UCSD-AML1 (cell line): Measurements from ENCODE around the gene ESAM.

Source experiments
- DNase-seq: peaks from one replicate; lab custom pipeline; 2025; ENCODE audit not compliant: unreplicated experiment; lab: John Stamatoyannopoulos, UW

The ESAM gene

DNA sequence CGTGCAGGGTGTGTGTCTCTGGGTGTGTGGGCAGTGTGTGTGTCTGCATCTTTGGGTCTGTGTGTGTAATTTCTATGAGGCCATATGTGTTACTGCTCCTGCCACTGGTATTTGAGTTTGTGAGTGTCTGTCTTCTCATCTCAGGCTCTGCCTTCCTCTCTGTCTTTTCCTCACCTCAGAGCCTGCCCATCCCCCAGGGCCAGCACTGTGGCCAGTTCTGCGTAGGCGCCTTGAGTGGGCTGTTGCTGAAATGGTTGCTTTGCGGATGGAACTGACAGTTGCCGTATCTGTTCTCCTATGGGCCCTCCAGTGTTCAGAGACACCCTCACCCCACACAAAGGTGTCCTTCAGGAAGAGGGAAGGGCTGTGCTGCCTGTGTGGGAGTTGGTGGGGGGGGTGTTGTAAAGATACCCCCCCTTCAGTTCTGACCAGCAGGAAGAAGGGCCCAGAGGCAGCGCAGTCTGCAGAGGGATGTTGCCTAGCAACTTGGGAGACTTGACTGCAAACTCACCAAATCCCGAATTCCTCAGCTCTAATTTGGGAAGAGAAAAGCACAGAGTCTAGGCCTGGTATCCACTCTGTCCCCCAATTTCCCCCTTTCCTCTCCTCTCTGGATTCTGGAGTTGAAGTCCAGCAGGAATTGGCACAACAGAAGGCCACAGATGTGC is 24.3 kb downstream of the ESAM start:
- no peak for DNase-seq

DNA sequence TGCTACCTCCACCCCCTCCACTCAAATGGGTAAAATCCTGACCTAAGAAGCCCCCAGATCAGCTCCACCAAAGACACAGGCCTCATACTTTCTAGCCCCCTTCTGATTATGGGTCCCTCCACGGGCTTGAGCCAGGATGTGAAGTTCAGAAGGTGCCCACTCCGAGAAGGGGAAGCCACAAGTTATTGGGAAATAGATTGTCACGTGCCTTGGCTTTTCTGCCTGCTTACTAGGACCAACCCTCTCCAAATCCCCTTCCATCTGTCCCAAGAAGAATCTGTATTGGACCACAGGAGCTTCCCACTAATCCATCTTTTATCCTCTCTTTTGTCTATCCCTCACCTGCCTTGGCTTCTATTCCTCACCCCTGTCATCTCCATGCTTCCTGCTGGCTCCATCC is 25.4 kb downstream of the ESAM start:
- DNase-seq = no peak

DNA sequence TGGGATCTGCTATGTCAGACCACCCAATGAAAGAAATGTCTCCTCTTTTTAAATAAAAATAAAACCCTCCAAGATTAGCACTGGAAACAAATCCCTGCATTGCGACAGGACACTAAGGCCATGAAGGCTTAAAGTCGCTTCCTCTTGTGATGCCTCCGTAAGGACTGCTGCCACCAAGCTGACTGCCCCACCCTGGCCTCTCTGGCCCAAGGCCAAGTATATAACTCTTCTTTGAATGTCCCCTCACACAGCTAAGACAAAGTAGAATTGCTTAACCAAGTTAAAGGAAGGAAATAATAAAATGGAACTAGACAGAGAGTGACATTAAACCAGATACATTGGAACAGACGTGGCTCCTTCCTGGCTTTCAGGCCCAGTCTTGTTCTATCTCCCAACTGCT is 29.9 kb downstream of the ESAM start:
- no peak for DNase-seq

DNA sequence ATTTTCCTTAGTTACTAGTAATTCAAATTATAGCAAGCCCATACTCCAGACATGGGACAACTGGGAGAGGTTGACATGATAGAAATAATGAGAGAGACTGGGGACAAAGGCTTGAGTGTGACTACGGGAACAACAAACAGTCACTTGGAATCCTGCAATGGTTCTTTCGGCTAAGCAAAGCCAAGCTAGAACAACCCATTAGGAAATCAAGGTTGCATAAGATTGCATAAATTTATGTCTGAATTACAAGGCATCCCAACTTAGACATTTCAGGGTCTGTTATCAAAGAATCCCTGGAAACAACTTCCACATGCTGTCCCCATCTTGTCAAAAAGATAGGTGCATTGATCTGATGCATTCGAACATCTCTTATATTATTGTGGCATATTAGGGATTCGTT is 32.5 kb downstream of the ESAM start:
- DNase-seq = no peak

DNA sequence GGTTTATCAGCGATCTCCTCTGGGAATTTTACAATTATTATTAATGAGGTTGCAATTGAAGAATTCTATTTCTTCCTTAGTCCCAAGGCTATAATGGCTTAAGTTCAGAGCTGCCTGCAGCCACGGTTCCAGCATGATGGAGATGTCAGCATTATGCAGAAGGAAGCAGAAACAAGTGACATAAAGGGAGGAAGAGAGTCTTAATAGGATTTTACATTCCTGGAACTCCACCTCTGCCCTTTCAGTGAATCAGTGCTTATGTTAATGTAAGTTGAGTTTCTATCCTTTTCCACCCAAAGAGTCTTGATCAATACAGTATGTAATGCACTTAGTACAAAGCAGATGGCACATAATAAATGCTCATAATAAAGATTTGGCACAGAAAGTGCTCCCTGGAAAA is 34.0 kb downstream of the ESAM start:
- DNase-seq = no peak

DNA sequence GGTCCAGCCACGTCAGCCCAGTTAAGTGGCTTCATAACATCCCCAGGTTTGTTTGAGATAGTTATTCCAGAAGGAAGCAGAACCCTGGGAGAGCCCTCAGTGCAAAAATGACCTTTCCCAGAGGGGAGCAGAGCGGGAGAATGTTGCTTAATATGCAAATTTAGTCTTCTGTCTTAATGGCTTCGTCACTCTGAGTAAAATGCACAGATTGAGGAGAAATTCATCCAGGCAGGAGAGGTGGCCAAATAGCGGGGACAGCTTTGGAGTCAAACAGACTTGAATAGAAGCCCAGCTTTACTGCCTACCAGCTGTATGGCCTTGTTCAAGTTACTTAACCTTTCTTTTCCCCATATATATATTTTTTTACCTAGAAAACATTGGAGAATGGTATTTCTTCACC is 34.6 kb downstream of the ESAM start:
- no peak for DNase-seq

DNA sequence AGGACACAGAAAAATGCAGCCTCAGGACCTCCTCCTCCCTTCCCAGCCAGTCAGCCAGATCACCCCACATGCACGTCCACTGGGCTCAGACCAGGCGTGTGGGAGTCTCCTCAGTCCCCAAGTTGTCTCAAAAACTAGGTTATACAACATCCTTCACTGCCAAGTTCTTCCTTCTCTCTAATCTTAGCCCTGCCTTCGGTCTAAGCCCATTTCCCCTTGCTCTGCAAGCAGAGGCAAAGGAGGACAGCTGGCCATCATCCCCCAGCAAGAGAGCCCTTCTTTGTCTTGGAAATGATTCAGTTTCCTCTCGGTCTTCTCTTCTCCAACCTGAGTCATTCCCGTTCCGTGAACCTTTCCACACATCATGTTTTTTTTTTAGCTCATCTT is 36.4 kb downstream of the ESAM start:
- DNase-seq = no peak

DNA sequence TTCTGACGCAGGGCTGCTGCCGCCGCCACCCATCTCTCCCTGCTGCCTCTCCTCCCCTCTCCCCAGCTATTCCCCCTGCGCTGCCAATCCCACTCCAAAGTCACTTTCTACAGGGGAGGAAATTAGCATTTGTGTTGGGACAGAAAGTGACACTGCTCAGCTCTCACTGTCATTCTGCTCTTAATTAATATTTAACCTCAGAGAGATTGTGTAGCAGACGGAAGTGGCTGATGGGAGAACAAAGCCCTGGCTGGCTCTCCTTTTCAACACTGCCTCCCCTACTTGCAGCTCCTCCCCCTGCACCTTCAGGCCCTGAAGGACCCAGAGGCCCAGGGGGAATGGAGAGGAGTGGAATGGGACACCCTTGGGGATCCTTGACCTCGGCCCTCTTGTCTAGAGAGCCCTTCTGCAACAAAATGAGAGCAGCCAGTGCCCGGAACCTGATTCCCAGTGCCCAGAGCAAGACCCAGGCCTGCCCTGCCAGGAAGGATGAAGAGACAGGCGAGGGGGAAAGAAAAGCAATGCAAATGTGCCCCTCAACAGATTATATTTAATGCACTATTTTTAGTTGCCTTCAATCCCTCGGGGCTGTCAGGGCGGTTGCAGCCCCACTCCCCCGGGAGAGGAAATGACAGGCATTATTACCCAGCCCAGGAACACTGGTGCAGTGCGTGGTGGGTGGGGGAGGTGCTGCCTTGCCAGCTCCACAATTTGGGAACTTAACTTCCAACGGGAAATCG is 36.9 kb downstream of the ESAM start:
- DNase-seq = peak; percentile 80

DNA sequence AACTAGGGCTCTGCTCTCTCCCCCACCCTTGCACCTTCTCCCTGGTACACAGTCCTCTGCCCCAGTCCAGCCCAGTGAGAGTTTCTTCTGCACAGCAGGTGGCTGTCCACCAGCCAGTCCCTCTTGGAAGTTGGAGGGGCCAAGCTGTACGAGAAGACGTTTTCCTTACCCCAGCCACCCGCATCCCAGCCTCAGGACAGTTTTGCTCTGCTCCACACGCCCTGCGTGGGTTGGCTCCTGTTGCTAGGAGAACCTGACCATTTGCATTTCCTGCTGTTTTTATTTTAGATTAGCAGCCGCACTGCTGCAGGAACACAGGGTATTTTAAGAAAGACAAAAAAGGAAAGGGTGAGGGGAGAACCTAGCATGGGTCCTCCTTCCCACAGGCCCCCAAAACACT is 39.9 kb downstream of the ESAM start:
- peak; percentile 46 for DNase-seq

DNA sequence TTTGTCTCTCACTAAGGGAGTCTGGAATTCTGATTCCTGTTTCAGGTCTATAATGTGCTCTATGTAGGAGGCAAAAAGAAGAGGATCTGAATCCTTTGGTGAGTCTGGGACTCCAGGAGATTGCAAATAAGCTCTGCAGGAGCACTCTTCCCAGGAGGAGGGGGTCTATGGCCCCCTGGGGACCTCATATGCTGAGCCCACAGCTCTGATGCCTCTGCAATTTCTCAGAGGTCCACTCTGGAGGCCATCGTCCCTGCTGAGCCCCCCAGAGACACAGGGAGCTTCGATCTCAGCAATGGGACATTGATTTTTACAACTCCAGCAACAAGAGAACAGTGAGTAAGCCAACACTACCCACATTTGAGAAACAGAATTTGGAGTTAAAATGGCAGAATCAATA is 42.6 kb downstream of the ESAM start:
- no peak for DNase-seq

DNA sequence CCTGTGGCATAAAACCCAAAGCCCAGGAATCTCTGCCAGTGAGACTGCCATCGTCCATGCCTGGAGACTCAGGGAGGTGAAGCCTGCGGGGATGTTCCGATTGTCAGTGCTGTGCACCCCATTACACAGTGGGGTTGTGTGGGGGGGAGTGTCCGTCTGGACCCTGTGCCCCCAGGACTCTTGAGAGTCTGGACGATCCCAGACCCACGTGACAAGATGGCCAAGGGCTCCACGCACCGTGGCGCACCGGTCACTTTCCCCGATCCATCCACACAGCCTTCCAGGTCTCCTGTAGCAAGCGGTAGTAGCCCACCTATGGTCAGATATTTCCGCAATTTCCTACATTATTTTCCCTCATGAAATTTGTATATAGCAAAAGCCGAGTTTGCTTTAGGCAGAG is 43.3 kb downstream of the ESAM start:
- DNase-seq = no peak

DNA sequence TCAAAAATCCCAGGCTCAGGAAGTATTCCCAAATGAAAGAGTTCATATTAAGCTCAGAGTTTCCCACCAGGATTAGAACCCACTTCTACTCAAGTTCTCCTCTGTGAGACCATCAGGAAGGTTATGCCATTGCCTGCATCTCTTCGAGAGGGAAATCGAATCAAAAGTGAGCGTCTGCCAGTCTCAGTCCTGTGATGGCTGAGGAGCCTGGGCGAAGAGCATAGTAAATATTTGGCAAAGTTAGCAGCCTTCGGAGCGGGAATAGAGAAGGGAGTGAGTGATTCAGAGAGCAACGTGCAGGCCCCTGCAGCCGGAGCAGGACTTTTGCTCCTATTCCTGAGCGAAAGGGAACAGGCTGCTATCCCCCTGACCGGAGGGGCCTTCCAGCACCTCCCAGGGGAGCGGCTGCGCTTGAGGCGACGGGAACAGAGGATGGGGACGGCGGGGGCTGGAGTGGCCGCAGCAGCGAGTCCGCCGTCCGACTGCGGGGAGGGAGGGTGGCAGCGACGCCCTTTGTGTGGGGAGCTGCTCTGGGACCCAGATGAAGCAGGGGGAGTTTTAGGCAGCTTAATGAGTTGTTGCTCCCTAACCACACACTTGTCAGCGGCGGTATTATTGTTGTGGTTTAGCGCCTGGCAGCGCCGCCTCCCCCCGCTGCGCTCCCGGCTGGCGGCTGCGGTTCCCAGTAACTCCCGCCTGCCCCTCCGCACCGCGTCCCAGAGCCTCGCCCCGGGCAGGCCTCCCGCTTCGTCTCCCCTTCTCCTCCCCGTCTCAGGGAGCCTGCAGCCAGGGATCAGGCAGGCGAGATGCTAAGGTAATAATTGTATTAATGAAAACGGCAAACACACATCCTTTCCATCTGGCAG is 44.1 kb downstream of the ESAM start:
- DNase-seq = peak; percentile 60

DNA sequence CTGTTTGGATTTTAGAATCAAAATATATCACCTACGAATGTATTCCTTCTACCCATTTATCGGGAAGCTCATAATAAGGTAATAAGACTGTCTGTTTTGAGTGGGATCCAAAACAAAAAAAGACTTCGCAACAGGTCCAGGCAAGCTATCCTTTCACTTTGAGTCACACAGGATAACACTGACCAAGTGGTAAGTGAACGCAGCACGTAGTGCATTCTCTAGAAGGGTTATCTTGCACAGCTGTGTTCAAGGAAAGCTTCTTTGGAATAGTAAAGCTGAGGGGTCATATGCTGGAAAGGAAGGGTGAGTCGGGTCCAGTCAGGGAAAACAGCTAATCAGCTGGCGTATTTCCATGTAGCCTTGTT is 44.7 kb downstream of the ESAM start:
- DNase-seq = no peak

DNA sequence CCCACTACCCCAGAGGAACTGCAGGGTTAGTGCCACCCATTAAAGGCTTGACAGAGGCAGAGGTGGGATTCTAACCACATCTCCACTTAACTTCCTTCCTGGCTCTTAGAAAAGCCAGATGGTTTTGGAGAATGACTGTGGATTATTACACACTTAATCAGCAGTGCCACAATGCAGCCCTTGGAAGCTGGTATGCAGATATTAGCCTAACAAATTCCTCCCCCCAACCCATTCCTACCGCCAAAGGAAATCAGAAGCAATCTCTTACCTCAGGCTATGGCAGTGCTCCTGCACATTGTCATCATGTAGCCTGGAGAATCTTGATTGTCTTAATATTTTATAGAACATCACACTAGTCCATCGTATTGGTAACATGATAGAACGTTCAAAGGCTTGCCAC is 45.5 kb downstream of the ESAM start:
- DNase-seq = peak; percentile 48

DNA sequence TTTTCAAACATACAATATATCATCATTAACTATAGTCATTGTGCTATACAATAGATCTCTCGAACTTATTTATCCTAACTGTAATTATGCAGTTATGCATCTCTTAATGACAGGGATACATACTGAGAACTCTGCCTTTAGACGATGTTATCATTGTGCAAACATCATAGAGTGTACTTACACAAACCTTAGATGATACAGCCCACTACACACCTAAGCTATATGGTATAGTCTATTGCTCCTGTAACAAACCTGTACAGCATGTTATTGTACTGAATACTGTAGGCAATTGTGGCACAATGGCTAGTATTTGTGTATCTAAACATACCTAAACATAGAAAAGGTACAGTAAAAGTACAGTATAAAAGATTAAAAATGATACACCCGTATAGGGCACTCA is 49.7 kb downstream of the ESAM start:
- no peak for DNase-seq

DNA sequence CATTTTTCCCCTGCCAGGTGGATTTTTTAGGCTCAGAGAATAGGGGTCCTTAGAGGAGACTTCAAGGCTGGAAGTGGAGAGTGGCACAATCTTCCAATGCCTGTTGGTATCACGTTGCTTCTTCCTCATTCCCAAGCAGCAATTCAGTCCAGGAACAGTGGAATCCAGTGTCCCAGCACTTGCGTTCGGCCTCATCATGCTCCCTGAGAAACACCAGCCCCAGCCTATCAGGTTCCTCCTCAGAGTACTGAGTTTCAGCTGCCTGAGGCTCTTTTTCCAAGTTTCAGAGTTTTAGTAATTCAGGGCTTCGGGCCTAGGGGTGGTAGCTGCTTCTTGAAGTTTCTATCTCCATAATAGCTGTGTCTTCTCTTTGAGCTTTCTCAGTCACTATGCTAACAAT is 54.3 kb downstream of the ESAM start:
- no peak for DNase-seq
